Hematopoietic multipotent progenitor cell treated with erythropoietin and hydrocortisone succinate and interleukin-3 and kit ligand, for 15 days (in vitro differentiated cells): ENCODE data around the gene NSMCE1.

Experiments
- DNase-seq: peaks from one replicate; pipeline ENCODE4 v3.0.0-alpha.2; 2015; ENCODE audit warnings: low spot score

The NSMCE1 gene

DNA sequence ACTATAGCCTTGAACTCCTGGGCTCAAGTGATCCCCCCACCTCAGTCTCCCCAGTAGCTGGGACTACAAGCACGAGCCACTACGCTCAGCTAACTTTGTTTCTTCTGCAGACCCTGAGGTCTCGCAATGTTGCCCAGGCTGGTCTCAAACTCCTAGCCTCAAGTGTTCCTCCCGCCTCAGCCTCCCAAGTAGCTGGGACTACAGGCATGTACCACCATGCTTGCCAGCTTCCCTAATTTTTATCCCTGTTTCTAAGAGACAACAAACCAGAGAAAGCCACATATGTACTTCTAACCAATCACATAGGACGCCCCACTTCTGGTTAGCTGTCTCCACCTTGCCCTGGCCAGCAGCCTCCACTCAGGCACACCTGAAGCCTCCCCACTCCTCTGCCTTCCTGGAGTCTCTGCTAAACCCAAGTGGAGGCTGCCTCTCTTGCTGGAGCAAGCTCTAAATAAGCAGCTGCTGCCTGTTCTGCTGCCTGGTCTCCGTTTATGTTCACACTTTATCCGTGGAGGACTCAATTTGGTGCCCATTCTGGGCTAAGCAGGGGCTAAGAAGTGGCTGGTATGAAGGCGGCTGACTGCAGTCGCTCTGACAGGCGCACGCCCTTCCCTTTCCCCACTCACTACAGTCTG is 24.7 kb downstream of the NSMCE1 start:
- DNase-seq: no peak

DNA sequence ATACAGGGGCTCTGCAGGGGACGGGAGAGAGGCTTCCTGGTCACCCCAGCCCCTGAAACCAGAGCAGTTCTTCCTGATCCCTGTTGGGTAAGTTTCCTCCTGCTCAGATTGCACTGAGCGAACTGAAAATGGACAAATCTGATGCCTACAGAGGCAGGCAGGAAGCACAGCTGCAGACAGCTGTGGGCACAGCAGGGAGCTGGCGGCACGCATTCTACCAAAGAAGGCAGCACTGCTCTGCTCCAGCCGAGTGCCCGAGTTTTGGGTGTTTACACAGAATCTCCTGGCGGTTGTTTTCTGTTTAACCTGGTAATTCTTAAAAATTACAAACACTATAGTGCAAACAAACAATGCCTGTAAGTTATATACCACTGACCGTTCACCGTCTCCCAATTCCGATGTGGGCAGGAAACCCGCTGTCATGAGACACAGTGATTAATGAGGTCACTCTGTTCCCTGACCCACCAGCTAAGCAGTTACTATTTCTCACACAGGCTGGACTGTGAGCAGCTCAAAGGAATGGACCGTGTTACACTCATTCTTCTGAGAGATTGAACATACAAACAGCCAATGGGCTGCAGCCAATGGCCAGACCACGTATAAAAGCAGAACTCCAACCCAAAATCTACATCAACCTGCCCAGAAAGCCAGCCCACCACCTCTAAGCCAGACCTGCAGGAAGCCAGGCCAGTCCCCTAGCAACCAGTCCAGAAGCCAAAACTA is 25.5 kb downstream of the NSMCE1 start:
- DNase-seq: no peak

DNA sequence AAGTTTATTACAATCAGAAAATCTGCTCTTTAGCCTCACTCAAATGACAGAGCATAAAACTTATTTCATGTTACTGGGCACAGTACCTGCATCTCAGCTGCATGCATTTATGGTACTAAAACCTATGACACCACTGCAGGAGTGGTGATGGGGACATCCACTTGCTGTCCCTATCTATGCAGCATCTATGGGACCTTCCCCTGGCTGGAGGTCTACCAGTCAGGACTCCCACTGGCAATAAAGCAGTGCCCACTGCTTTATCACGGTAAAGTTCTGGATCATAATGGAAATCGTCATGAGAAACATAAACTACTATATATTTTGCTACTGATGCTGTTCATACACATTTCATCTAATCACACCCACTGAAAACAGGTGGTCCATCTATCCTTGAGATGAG is 26.2 kb downstream of the NSMCE1 start:
- no peak for DNase-seq

- no peak for DNase-seq
Measured at GRCh38 chr16:27241658-27242057, 26.9 kb downstream of the NSMCE1 start.

DNA sequence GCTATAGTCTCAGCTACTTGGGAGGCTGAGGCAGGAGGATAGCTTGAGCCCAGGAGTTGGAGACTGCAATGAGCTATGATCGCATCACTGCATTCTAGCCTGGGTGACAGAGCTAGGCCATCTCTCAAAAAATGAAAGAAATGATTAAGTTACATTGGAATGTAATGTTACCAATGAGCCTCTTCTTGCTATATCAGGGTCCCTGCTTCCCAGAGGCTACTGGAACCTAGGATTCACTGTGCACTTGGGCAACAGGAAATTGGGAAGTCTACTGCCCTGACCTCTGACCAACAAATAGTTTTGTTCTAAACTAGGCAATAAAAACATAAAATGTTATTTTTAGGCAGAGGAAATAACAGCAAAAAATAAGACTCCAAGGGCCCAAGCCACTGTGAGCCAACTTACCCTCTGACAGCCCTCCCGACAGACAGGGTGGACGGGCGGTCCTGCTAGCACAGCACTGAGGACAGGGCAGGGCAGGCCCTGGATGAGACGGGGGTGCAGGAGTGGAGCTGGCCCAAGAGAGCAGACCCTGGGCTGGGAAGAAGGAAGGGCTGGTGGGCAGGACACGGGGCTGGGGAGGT is 27.5 kb downstream of the NSMCE1 start:
- no peak for DNase-seq

DNA sequence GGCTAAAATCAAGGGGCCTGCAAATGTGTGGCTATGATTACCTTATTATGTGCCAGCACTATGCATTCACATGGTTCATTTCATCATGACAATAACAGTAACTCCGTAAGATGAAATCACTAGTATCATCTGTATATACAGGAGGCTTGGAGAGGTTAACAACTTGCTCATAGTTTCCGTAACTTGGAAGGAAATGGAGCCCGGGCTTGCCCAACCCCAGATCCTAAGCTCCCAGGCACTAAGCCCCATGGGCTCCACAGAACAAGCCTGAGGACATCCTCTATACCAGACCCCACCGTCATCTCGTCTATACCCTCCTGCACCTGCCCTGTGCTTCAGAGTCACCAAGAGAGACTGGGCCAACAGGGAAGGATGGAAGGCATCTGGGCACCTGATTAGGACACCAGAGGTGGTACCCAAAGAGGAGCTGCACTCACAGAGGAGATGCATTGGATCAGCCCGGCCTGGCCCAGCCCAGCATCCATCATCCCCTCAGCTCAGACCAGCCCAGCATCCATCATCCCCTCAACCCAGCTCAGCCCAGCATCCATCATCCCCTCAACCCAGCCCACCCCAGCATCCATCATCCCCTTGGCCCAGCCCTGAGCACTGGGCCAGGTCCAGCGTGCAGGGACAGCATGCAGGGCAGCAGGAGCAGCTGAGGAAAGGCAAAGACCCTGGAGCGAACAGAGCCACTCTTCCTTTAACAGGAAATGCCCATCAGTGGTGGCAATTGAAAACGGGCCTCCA is 28.5 kb downstream of the NSMCE1 start:
- no peak for DNase-seq

DNA sequence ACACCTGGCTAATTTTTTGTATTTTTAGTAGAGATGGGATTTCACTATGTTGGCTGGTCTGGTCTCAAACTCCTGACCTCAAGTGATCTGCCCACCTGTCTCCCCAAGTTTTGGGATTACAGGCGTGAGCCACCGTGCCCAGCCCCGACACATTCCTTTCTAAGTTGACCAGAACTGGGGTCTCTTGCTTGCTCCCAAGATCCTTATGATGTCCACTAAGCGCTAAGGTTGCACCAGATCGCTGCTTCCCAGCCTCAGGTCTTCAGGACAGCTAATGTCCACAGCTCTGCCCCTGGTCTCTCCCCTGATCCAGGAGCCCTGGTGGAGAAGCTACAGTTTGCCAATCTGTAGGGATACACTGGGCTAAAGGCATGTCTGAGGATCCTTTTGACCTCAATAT is 29.5 kb downstream of the NSMCE1 start:
- DNase-seq: no peak

GRCh38 chr16:27238591-27238990 is 30.0 kb downstream of the NSMCE1 start:
- DNase-seq: no peak

DNA sequence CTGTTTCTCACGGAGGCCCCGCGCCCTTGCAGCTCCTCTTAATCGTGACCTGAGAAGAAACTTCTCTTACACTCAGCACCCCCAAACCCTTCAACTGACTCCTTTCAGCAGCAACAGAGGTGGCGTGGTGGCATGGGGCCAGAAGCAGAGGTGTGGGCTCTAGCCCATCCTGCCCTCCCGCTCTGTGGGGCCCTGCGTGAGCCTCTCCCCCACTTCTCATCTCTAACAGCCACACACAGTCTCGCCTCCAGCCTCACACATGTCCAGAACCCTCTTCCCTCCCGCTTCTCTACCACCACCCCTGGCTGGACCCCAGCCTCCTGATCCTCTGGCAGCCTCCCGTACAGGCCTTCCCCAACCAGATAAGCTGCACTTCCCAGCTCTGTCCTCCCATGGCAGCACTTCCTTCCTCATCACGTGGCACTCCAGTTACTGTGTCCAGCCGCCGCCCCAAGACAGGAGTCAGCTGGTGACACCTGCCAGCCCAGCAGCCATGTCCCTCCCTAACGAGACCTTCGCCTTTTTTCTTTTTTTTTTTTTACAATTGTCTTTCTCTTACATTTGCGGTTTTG is 30.5 kb downstream of the NSMCE1 start:
- DNase-seq: peak; percentile 23

DNA sequence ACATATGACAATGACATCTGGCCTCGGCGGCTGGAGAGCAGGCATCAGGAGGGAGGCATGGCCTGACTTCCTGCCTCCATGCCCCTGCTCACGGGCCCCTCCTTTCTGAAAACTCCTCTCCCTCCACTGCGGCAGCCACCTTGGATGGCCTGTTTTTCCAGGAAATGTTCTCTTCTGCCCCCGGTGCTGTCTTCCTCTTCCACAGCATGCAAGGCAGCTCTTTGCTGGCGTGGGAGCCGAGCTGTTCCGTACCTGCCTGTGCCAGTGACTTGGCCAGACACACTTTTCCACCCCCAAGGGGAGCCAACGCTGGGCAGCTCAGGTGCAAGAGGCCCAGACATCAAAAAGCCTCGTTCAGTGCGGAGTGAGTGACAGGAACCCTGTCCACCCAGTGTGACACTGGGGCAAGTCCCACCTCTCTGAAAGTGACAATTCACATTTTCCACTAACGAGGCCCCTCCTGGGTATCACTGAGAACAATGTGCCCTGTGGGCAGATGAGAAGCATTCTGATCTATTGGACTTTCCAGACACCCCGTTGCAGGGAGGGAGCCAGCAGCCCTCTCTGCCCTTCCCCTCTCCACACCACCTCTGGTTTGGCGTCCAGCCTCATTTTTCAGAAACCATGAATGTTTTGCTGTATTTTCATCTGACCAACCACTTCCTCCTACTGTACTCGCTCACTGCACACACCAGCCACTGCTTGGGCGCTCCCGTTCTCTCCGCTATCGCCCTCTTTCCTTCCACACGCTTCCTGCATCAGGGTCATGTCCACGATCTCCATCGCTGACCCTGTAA is 31.2 kb downstream of the NSMCE1 start:
- peak; percentile 22 for DNase-seq

- no peak for DNase-seq
Measured at GRCh38 chr16:27236635-27237218, 31.8 kb downstream of the NSMCE1 start.

GRCh38 chr16:27235938-27236245 is 32.7 kb downstream of the NSMCE1 start:
- no peak for DNase-seq

DNA sequence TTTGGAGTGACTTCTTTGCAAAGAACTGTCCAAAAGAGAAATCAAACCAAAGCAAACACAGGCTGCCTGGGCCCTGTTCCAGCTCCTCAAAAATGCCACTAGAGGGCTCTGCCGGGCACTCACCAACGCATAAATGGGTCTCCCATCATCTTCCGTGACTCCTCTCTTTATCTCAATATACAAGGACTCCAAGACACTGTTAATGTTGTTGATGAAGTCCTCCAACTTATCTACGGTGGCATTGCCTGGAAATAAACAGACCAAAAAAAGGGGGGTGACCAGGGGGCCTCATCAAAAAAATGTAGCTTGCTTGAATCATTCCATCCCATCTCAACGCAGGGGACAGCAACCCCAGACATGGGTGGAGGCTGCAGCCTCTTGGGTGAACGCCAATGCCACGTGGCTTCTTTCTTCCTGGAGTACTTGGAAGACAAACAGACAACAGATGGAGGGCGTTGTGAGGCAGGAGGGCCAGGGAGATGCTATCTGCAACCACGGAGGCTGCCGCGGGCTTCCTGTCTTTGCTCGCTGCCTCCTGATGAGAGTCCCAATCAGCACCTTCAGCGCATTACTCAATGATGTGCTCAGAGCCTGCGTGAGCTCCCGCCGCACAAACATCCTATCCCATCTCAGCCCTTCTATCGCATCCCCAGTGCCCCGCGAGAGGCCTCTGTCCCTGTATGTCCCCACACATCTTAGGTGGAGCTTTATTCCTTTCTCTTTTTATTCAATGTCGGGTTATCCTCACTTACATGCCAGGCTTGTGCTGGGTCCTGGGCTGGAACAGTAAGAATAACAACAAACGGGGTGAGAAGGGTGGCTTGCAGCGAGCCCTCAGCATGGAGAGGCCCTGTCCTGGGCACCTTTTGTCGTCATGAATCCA is 33.3 kb downstream of the NSMCE1 start:
- DNase-seq: peak; percentile 84

GRCh38 chr16:27234603-27235002 is 34.0 kb downstream of the NSMCE1 start:
- DNase-seq: no peak

DNA sequence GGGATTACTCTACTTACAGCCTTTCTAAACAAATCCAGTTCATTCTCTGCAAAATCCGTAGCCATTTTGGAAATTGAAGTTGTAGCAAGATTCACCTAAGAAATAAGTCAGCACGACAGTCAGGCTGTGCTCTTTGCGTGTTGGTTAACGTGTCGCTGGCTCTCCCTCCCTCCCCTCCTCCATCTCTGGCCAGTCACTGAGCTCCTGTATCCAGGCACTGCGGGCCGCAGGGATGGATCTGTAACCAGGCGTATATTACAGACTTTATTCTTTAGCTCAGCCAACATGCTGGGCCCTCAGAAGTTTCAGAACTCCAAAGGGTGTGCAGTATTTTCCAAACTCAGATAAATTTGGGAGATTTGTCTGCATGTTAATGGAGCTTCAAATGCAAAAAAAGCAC is 34.4 kb downstream of the NSMCE1 start:
- DNase-seq: no peak

GRCh38 chr16:27233731-27234130 is 34.8 kb downstream of the NSMCE1 start:
- DNase-seq: no peak

- no peak for DNase-seq
Measured at GRCh38 chr16:27232901-27233625, 35.5 kb downstream of the NSMCE1 start.

DNA sequence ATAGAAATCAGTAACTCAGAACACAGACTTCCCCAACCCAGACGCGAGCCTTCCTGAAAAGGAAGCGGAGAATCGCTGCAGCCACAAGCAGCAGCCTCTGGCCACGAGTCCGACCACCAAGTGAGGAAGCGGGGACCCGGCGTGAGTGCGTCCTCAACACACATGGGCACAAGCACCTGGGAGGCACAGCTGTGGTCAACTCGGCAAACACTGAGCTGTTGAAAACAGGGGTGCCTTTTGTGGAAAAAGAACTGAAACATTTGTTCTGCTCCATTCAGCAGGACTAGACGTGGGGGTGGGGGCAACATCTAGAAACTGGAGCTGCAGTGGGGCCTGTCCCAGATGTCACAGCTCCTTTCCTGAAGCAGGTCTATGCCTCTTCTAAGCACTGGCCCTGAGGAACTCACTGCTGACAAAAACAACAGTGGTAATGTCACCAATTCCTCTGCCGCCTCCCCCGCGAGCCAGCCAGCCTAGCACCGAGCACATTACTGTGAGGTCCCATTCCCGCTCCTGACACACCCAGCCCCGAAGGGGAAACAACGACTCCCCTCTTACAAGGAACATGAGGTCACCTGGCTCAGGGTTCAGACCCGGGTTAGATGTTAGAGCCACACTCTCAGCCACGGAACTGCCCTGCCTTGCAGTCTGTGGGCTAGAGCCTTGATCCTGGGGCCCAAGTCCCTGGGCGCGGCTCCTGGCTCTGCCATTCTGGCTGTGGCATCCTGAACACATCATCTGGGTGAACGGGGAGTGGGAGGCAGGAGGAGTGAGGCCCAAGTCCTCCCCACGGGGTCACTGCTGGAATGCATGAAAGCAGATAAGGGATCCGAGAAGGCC is 36.3 kb downstream of the NSMCE1 start:
- no peak for DNase-seq

DNA sequence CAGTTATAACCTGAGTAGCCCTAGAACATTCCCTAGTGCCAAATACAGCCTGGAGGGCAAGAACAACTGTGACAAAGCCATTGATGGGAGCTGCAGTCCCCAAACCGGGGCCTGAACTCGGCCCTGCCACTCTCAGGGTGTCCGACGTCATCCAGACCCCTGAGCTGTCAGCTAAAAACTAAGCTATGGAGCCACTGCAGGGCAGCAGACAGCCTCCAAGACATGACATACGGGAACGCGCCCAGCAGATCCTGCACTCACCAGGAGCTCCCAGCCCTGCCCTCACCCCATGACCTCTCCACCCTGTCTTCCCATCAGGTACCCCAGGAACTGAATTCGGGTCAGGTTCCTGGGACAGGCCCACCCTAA is 36.9 kb downstream of the NSMCE1 start:
- no peak for DNase-seq
